ENCODE results near the gene AMT. TPM values are rescaled to one million over a fixed set of nuclear protein-coding genes. Genes with fewer than 3 reads are reported as not detected.

Gene AMT
- total RNA-seq (1 to 10 TPM; 1.7 to 5.3 (median 2.4) TPM), polyA plus RNA-seq (1 to 10 TPM in 2 of 3 donors, under 1 TPM in 1; 0.80 to 1.0 (median 1.0) TPM)
- long read RNA-seq, donor 1, partial matches to known transcripts: 0 of 1 reads
- long read RNA-seq, donor 1, other reads (novel, unspliced or antisense): 0 of 1 reads
- long read RNA-seq, donor 2, partial matches to known transcripts: 0 of 5 reads
- long read RNA-seq, donor 2, other reads (novel, unspliced or antisense): 1 of 5 reads

- Histone ChIP-seq H3K4me1 (peaks cover 4% of the 10 kb centered on the region), H3K9me3 (no peaks in the 10 kb centered on the region), H3K27ac (peak within 1 kb of the TSS; percentile 36), H3K27me3 (ENCODE audit: insufficient read depth in 3 of 3, low read length in 2 of 3) (no peaks in the 10 kb centered on the region), H3K36me3 (ENCODE audit: insufficient read depth in 1 of 2, low read depth in 1 of 2) (peaks cover 0 to 62% of the 10 kb centered on the region in 2 donors), H3K4me3 (peak within 1 kb of the TSS; percentile 18)
- intact Hi-C loops (cut with DNase I): no loop called here
- DNase-seq (peak in 1 of 2 donors; percentile 60), ATAC-seq (peak in 2 of 4 donors; percentile 18 to 42)
- WGBS, 3 donors: 54 to 70% (median 57%) methylated on average over 25 of the region's 25 CpGs
- TF ChIP-seq CTCF (IDR thresholded peaks at IDR 0.05): no peak
Observed at GRCh38 chr3:49422379-49423248, at the start of gene AMT. Gene AMT, minus strand, starts transcription at chr3:49422473. Its CDS starts 23 bp downstream, at chr3:49422450.

- Histone ChIP-seq H3K9me3 (no peaks in the 10 kb centered on the region), H3K4me3 (peak overlapping the region; percentile 83), H3K36me3 (ENCODE audit: insufficient read depth in 1 of 2, low read depth in 1 of 2) (no peaks in the 10 kb centered on the region), H3K4me1 (peaks cover 24% of the 10 kb centered on the region), H3K27me3 (ENCODE audit: insufficient read depth in 3 of 3, low read length in 2 of 3) (no peaks in the 10 kb centered on the region), H3K27ac (peak overlapping the region; percentile 98)
- no peak for TF ChIP-seq CTCF (IDR thresholded peaks at IDR 0.05)
- ATAC-seq (peak in 1 of 4 donors; percentile 19), DNase-seq (no peak)
- intact Hi-C loops (cut with DNase I): loop anchor here (2.0 to 5.0 kb wide), 2 partner anchors 30 to 46 kb away; no protein-coding TSS in a partner anchor
- WGBS, 3 donors: 1 to 3% (median 2%) methylated on average over 23 of the region's 23 CpGs
Observed at GRCh38 chr3:49470714-49471420, 48.6 kb upstream of the AMT start.

GRCh38 chr3:49469936-49470713 is 47.9 kb upstream of the AMT start, which contains the start of gene DAG1:
Gene DAG1, plus strand, starts transcription at chr3:49470267. Its CDS starts 40,268 bp downstream, at chr3:49510535.
- peaks cover 24% of the 10 kb centered on the region for H3K4me1 ChIP-seq
- H3K27ac ChIP-seq: peak within 1 kb of the TSS; percentile 98
- DNase-seq (peak; percentile 98 to 99), ATAC-seq (peak; percentile 81 to 87 (median 83))
- peak within 1 kb of the TSS; percentile 83 for H3K4me3 ChIP-seq
- no peaks in the 10 kb centered on the region for H3K9me3 ChIP-seq
- intact Hi-C loops (cut with DNase I): loop anchor here (2.0 to 5.0 kb wide), 2 partner anchors 31 to 47 kb away; no protein-coding TSS in a partner anchor
- H3K27me3 ChIP-seq (ENCODE audit: insufficient read depth in 3 of 3, low read length in 2 of 3): no peaks in the 10 kb centered on the region
- no peak for TF ChIP-seq CTCF (IDR thresholded peaks at IDR 0.05)
- no peaks in the 10 kb centered on the region for H3K36me3 ChIP-seq (ENCODE audit: insufficient read depth in 1 of 2, low read depth in 1 of 2)
- WGBS, 3 donors: 0 to 1% (median 1%) methylated on average over 62 to 108 of the region's 108 CpGs

Data from psoas muscle (tissue), 8 donors.